Measurements from ENCODE around the gene ATG13.

ATG13 gene

DNA sequence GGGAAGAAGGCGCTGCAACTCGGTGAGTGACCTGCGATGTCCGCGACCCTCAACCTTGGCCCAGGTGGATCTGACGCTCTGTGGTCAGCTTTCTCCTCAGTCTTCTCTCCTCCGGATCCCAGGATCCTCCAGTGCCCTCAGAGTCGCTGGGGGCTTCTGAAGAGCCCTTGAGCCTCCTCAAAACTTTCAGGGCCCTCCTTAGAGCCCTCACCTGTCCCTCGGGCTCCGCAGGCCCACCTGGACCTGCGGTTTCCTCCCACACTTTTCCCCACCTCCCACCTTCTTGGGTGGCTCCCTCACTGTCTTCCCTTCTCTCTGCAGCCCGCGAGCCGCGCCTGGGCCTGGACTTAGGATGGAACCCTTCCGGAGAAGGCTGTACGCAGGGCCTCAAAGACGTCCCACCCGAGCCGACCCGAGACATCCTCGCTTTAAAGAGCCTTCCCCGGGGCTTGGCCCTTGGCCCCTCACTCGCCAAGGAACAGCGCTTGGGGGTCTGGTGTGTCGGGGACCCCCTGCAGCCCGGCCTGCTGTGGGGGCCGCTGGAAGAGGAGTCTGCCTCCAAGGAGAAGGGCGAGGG lies 83.8 kb downstream of the ATG13 start:
- TF ChIP-seq POLR2AphosphoS5 (IDR thresholded peaks at IDR 0.05; ENCODE audit: low read depth, low read length) (no peak), TAF1 (IDR thresholded peaks at IDR 0.05; ENCODE audit: borderline replicate concordance, insufficient read depth, low read length) (no peak), FOXP2 (optimal IDR thresholded peaks at IDR 0.05; ENCODE audit: borderline replicate concordance, extremely low read depth, extremely low read length, insufficient read depth) (no peak), SIN3A (IDR thresholded peaks at IDR 0.05; ENCODE audit: borderline replicate concordance, insufficient read depth, low read length) (no peak)
- TF ChIP-seq, protein P1, sequence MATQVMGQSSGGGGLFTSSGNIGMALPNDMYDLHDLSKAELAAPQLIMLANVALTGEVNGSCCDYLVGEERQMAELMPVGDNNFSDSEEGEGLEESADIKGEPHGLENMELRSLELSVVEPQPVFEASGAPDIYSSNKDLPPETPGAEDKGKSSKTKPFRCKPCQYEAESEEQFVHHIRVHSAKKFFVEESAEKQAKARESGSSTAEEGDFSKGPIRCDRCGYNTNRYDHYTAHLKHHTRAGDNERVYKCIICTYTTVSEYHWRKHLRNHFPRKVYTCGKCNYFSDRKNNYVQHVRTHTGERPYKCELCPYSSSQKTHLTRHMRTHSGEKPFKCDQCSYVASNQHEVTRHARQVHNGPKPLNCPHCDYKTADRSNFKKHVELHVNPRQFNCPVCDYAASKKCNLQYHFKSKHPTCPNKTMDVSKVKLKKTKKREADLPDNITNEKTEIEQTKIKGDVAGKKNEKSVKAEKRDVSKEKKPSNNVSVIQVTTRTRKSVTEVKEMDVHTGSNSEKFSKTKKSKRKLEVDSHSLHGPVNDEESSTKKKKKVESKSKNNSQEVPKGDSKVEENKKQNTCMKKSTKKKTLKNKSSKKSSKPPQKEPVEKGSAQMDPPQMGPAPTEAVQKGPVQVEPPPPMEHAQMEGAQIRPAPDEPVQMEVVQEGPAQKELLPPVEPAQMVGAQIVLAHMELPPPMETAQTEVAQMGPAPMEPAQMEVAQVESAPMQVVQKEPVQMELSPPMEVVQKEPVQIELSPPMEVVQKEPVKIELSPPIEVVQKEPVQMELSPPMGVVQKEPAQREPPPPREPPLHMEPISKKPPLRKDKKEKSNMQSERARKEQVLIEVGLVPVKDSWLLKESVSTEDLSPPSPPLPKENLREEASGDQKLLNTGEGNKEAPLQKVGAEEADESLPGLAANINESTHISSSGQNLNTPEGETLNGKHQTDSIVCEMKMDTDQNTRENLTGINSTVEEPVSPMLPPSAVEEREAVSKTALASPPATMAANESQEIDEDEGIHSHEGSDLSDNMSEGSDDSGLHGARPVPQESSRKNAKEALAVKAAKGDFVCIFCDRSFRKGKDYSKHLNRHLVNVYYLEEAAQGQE (IDR thresholded peaks at IDR 0.05; ENCODE audit: insufficient read depth in 1 of 2, low read depth in 2 of 2, low read length in 2 of 2) = no peak

DNA sequence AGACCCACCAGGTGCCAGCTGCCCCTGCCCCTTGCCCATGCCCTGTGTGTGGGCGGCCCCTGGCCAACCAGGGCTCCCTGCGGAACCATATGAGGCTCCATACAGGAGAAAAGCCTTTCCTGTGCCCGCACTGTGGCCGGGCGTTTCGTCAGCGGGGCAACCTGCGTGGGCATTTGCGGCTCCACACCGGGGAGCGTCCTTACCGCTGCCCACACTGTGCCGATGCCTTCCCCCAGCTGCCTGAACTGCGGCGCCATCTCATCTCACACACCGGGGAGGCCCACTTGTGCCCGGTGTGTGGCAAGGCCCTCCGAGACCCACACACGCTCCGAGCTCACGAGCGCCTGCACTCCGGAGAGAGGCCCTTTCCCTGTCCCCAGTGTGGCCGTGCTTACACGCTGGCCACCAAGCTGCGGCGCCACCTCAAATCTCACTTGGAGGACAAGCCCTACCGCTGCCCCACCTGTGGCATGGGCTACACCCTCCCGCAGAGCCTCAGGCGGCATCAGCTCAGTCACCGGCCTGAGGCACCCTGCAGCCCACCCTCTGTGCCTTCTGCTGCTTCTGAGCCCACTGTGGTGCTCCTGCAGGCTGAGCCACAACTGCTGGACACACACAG lies 87.8 kb downstream of the ATG13 start:
- TF ChIP-seq TAF1 (IDR thresholded peaks at IDR 0.05; ENCODE audit: borderline replicate concordance, insufficient read depth, low read length) = no peak
- no peak for TF ChIP-seq POLR2AphosphoS5 (IDR thresholded peaks at IDR 0.05; ENCODE audit: low read depth, low read length)
- no peak for TF ChIP-seq FOXP2 (optimal IDR thresholded peaks at IDR 0.05; ENCODE audit: borderline replicate concordance, extremely low read depth, extremely low read length, insufficient read depth)
- no peak for TF ChIP-seq SIN3A (IDR thresholded peaks at IDR 0.05; ENCODE audit: borderline replicate concordance, insufficient read depth, low read length)
- TF ChIP-seq, protein P1 (IDR thresholded peaks at IDR 0.05; ENCODE audit: insufficient read depth in 1 of 2, low read depth in 2 of 2, low read length in 2 of 2) = no peak

DNA sequence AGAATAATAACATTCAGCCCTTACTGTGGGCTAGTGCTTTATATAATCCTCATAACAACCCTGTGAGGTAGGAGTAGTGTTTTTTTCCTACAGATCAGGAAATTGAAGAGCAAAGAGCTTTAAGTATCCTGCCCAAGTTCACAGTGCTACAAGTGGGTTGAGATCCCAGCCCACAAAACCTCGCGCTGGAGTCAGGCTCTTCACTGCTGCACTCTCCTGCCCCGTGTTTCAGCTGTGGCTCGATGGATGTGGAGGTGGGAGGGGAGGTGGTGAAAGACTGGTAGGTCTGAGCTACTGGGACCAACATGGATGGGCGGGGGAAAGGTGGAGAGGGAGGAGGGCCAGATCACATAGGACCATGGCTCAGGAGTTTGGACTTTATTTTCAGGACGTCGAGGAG lies 89.5 kb downstream of the ATG13 start:
- TF ChIP-seq POLR2AphosphoS5 (IDR thresholded peaks at IDR 0.05; ENCODE audit: low read depth, low read length) (peak; percentile 2; the same call in 1 of the 2 replicates), FOXP2 (optimal IDR thresholded peaks at IDR 0.05; ENCODE audit: borderline replicate concordance, extremely low read depth, extremely low read length, insufficient read depth) (no peak)

DNA sequence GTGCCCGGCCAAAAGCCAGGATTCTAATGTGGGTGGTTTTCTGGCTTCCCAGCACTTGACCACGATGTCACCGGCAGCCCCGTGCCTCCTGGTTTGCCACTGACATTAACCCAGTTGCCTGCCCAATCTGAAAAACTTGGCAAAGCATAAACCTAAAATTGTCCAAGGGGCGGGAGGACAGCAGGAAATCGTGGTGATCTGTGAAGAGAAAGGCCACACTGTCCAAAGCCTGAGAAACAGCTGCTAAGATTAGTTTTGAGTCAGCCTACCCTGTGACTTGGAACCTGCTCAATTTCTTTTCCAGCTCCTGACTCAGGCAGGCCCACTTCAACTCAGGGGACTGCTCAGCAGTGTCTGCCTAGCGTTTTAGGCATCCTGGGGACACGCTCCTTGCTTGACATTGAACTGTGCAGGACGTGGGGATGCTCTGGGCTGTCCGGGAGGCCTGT lies 93.5 kb downstream of the ATG13 start:
- TF ChIP-seq TAF1 (IDR thresholded peaks at IDR 0.05; ENCODE audit: borderline replicate concordance, insufficient read depth, low read length) (no peak), FOXP2 (optimal IDR thresholded peaks at IDR 0.05; ENCODE audit: borderline replicate concordance, extremely low read depth, extremely low read length, insufficient read depth) (no peak), POLR2AphosphoS5 (IDR thresholded peaks at IDR 0.05; ENCODE audit: low read depth, low read length) (no peak), SIN3A (IDR thresholded peaks at IDR 0.05; ENCODE audit: borderline replicate concordance, insufficient read depth, low read length) (no peak)
- TF ChIP-seq, protein P1 (IDR thresholded peaks at IDR 0.05; ENCODE audit: insufficient read depth in 1 of 2, low read depth in 2 of 2, low read length in 2 of 2) = no peak

DNA sequence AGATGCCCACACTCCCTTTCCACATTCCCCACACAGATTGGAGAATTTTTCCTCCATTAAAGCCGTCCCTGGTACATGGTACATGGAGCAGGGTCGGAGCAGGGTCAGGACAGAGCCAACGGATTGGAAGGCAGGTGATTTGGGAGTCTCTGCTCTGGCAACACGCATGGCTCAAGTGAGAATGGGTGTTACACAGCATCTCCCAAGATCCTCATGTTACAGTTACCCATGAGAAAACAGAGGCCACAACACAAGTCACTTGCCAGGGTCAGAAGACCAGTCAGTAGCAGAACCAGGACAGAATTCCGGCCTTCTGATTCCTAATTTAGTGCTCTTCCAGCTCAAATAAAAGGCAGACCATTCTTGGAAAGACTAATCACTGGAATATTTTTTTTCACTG lies 94.0 kb downstream of the ATG13 start:
- TF ChIP-seq, protein P1 (IDR thresholded peaks at IDR 0.05; ENCODE audit: insufficient read depth in 1 of 2, low read depth in 2 of 2, low read length in 2 of 2) = no peak
- TF ChIP-seq FOXP2 (optimal IDR thresholded peaks at IDR 0.05; ENCODE audit: borderline replicate concordance, extremely low read depth, extremely low read length, insufficient read depth) = no peak
- TF ChIP-seq SIN3A (IDR thresholded peaks at IDR 0.05; ENCODE audit: borderline replicate concordance, insufficient read depth, low read length) = no peak
- no peak for TF ChIP-seq POLR2AphosphoS5 (IDR thresholded peaks at IDR 0.05; ENCODE audit: low read depth, low read length)
- TF ChIP-seq TAF1 (IDR thresholded peaks at IDR 0.05; ENCODE audit: borderline replicate concordance, insufficient read depth, low read length) = no peak

Measured in PFSK-1 (cell line).